ENCODE results near the gene ATG7. TPM values are rescaled to one million over a fixed set of nuclear protein-coding genes. Genes with fewer than 3 reads are reported as not detected.
A peak's percentile ranks its signal among the peaks of the same experiment; 100 is the strongest.

Gene ATG7
- total RNA-seq, 1 donor from 2014 or later: 55.0 TPM

DNA sequence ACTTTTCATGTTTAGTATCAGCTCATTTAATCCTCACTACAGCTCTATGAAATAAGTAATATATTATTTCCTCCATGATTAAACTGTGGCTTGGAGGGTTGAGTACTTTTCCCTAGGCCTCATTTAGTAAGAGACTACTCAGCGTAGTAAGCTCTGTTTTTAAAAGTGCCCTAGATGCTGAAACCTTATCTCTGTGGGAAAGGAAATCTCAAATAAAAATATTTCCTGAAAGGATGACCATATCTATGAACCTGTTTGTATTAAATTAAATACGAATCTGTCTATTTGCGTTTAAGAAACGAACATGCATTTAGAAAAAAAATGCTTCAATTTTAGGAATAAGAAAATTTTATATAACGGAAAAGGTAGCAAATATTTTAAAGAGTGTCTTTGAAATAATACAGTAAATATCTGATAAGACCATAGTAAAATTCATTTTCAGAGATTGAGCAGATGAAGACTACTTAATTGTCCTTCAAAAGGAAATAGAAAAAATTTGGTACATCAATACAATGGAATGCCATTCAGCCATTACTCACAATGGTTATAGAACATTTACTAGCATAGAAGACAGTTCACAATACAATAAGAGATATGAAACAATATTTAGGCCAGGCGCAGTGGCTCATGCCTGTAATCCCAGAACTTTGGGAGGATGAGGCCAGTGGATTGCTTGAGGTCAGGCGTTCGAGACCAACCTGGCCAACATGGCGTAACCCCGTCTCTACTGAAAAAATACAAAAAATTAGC lies 56.2 kb downstream of the ATG7 start:
- Histone ChIP-seq H3K27me3 (no peaks in the 10 kb centered on the region), H3K27ac (no peak overlapping the region), H3K4me1 (peaks cover 2% of the 10 kb centered on the region), H3K4me3 (no peak overlapping the region), H3K9me3 (no peaks in the 10 kb centered on the region), H3K36me3 (peaks cover 4 to 11% of the 10 kb centered on the region in 2 donors)
- intact Hi-C loops (cut with DNase I): no loop called here
- DNase-seq (ENCODE audit: extremely low spot score in 2 of 2): no peak
- no peak for TF ChIP-seq POLR2AphosphoS5 (IDR thresholded peaks at IDR 0.05; ENCODE audit: insufficient read depth in 1 of 2, low read depth in 1 of 2)
- TF ChIP-seq, protein P1, sequence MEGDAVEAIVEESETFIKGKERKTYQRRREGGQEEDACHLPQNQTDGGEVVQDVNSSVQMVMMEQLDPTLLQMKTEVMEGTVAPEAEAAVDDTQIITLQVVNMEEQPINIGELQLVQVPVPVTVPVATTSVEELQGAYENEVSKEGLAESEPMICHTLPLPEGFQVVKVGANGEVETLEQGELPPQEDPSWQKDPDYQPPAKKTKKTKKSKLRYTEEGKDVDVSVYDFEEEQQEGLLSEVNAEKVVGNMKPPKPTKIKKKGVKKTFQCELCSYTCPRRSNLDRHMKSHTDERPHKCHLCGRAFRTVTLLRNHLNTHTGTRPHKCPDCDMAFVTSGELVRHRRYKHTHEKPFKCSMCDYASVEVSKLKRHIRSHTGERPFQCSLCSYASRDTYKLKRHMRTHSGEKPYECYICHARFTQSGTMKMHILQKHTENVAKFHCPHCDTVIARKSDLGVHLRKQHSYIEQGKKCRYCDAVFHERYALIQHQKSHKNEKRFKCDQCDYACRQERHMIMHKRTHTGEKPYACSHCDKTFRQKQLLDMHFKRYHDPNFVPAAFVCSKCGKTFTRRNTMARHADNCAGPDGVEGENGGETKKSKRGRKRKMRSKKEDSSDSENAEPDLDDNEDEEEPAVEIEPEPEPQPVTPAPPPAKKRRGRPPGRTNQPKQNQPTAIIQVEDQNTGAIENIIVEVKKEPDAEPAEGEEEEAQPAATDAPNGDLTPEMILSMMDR (IDR thresholded peaks at IDR 0.05): no peak
- no peak for TF ChIP-seq POLR2A (IDR thresholded peaks at IDR 0.05)

DNA sequence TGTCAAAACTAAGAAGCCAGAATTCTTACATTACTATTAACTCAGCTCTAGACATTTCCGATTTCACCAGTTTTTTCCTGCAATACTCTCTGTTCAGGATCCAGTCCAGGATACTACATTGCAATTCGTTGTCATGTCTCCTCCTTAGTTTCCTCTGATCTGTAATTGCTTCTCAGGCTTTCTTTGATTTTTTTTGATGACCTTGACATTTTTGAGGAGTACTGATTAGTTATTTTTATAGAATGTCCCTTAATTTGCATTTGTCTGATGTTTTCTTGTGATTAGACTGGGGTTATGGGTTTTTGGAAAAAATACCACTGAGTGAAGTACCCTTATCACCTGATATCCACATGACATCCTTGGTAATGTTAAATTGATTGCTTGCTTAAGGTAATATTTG lies 57.6 kb downstream of the ATG7 start:
- H3K27me3 ChIP-seq: no peaks in the 10 kb centered on the region
- H3K4me1 ChIP-seq: no peaks in the 10 kb centered on the region
- DNase-seq (ENCODE audit: extremely low spot score in 2 of 2): no peak
- H3K4me3 ChIP-seq: no peak overlapping the region
- no peaks in the 10 kb centered on the region for H3K9me3 ChIP-seq
- TF ChIP-seq POLR2A (IDR thresholded peaks at IDR 0.05): no peak
- no peak for TF ChIP-seq POLR2AphosphoS5 (IDR thresholded peaks at IDR 0.05; ENCODE audit: insufficient read depth in 1 of 2, low read depth in 1 of 2)
- TF ChIP-seq, protein P1 (IDR thresholded peaks at IDR 0.05): no peak
- H3K36me3 ChIP-seq: peaks cover 4 to 11% of the 10 kb centered on the region in 2 donors
- intact Hi-C loops (cut with DNase I): loop anchor here (10.0 kb wide), 1 partner anchor 175 kb away; the partner anchor contains the start of gene HRH1
- no peak overlapping the region for H3K27ac ChIP-seq

DNA sequence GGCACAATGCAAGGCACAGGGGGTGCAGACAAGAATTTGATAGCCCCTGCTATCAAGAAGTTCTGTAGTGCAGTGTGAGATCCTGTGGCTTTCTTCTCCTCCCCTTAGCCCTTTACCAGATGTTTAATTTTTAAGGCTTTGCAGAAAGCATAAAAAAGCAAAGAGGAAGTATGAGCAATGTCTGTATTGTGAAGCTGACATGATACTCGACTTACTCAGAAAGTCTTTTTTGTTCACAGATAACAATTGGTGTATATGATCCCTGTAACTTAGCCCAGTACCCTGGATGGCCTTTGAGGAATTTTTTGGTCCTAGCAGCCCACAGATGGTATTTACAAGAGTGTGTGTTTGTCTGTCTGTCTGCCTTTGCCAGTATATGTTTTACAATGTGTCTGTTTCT lies 58.9 kb downstream of the ATG7 start:
- intact Hi-C loops (cut with DNase I): loop anchor here (10.0 kb wide), 1 partner anchor 176 kb away; the partner anchor contains the start of gene HRH1
- Histone ChIP-seq H3K4me3 (no peak overlapping the region), H3K27ac (no peak overlapping the region), H3K9me3 (no peaks in the 10 kb centered on the region), H3K27me3 (no peaks in the 10 kb centered on the region), H3K36me3 (peaks cover 4 to 18% of the 10 kb centered on the region in 2 donors), H3K4me1 (no peaks in the 10 kb centered on the region)
- TF ChIP-seq POLR2A (IDR thresholded peaks at IDR 0.05): no peak
- TF ChIP-seq, protein P1 (IDR thresholded peaks at IDR 0.05): no peak
- TF ChIP-seq POLR2AphosphoS5 (IDR thresholded peaks at IDR 0.05; ENCODE audit: insufficient read depth in 1 of 2, low read depth in 1 of 2): no peak
- no peak for DNase-seq (ENCODE audit: extremely low spot score in 2 of 2)

DNA sequence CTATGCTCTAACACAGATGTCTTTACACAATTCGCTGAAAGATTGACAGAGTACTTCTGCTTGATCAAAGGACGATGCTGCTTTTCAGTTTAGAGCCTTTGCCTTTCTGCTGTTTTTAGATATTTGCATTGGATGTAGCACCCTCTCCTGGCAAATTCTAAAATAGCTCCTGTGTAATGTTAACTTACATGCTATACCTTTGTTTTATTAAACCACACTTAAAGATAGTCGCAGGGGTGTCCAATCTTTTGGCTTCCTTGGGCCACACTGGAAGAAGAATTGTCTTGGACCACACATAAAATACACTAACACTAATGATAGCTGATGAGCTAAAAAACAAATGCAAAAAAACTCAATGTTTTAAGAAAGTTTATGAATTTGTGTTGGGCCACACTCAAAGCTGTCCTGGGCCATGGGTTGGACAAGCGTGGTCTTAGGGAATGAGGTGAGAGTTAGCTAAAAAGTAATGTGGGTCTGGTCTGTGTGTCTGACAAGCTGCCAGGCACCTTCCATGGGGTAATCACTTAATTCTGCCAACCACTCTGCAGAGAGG lies 62.9 kb downstream of the ATG7 start:
- TF ChIP-seq POLR2AphosphoS5 (IDR thresholded peaks at IDR 0.05; ENCODE audit: insufficient read depth in 1 of 2, low read depth in 1 of 2): peak in 1 of 2 donors; percentile 12
- no peak for TF ChIP-seq POLR2A (IDR thresholded peaks at IDR 0.05)
- TF ChIP-seq, protein P1 (IDR thresholded peaks at IDR 0.05): peak; percentile 61 to 74 (median 67)
- Histone ChIP-seq H3K9me3 (no peaks in the 10 kb centered on the region), H3K27ac (no peak overlapping the region), H3K4me3 (no peak overlapping the region), H3K4me1 (no peaks in the 10 kb centered on the region), H3K36me3 (peaks cover 0 to 8% of the 10 kb centered on the region in 2 donors), H3K27me3 (no peaks in the 10 kb centered on the region)
- intact Hi-C loops (cut with DNase I): loop anchor here (5.0 to 10.0 kb wide), 2 partner anchors 180 to 273 kb away; partner anchors contain the start of gene HRH1
- DNase-seq (ENCODE audit: extremely low spot score in 2 of 2): no peak

All from vagina (tissue), 2 donors.